ENCODE data around the gene ZNF57. TPM values are rescaled to one million over a fixed set of nuclear protein-coding genes. Genes with fewer than 3 reads are reported as not detected.
A peak's percentile ranks its signal among the peaks of the same experiment; 100 is the strongest.

The ZNF57 gene
- total and polyA plus RNA-seq, 2 experiments from 2014 or later, result 6.4 to 10.8 TPM

GRCh38 chr19:2917275-2918184 is 16.8 kb downstream of the ZNF57 start:
- H3K36me3 Mint-ChIP-seq (ENCODE audit: low read depth), result peaks cover 22% of the 10 kb centered on the region

GRCh38 chr19:2922987-2923386 is 22.3 kb downstream of the ZNF57 start:
- ATAC-seq (peak; percentile 72), DNase-seq (ENCODE audit: low spot score) (peak; percentile 73)
- peaks cover 58% of the 10 kb centered on the region for H3K9me3 Mint-ChIP-seq

More at GRCh38 chr19:2917275-2918184, 16.8 kb downstream of the ZNF57 start:
- Histone ChIP-seq H3K36me3 (ENCODE audit: insufficient read depth) (peaks cover 41% of the 10 kb centered on the region), H4K20me1 (replicated peaks; ENCODE audit: insufficient read depth) (peaks cover 5% of the 10 kb centered on the region), H2AFZ (no peak overlapping the region), H3K27me3 (ENCODE audit: insufficient read depth) (no peaks in the 10 kb centered on the region), H3F3A (replicated peaks; ENCODE audit: low read depth) (no peaks in the 10 kb centered on the region), H3K79me2 (replicated peaks; ENCODE audit: insufficient read depth) (peaks cover 29% of the 10 kb centered on the region), H3K4me1 (ENCODE audit: insufficient read depth) (no peaks in the 10 kb centered on the region; the same call in 1 of the 2 replicates), H3K27ac (ENCODE audit: low read depth) (no peak overlapping the region), H3K4me2 (no peak overlapping the region), H3K4me3 (no peak overlapping the region), H3K9me2 (ENCODE audit: insufficient read depth) (no peaks in the 10 kb centered on the region)
- TF ChIP-seq NANOG (IDR thresholded peaks at IDR 0.05; ENCODE audit: borderline replicate concordance), result no peak
- no peak for TF ChIP-seq POLR2AphosphoS5 (IDR thresholded peaks at IDR 0.05; ENCODE audit: low read depth)
- no peak for TF ChIP-seq CREB1 (CRISPR knock-in tag; IDR thresholded peaks at IDR 0.05; ENCODE audit: low read depth)
- no peak for TF ChIP-seq CTCF (conservative IDR thresholded peaks at IDR 0.05; ENCODE audit: low read depth in 2 of 2)
- no peak for TF ChIP-seq JUNB (IDR thresholded peaks at IDR 0.05; ENCODE audit: unreplicated experiment)
- TF ChIP-seq ZNF331 (CRISPR knock-in tag; IDR thresholded peaks at IDR 0.05; ENCODE audit: low read depth), result no peak
- no peak for TF ChIP-seq EZH2 (IDR thresholded peaks at IDR 0.05; ENCODE audit: low read depth, unreplicated experiment)
- Mint-ChIP-seq H3K4me3 (no peak overlapping the region), H3K9me3 (peaks cover 81% of the 10 kb centered on the region), H3K4me1 (no peaks in the 10 kb centered on the region), H3K27me3 (ENCODE audit: insufficient read depth, low read depth, poor library complexity) (peaks cover 2% of the 10 kb centered on the region), H3K27ac (no peak overlapping the region)
- ATAC-seq (no peak), DNase-seq (ENCODE audit: low spot score) (no peak)

More at GRCh38 chr19:2922987-2923386, 22.3 kb downstream of the ZNF57 start:
- peaks cover 10% of the 10 kb centered on the region for H3K27me3 Mint-ChIP-seq (ENCODE audit: insufficient read depth, low read depth, poor library complexity)
- H3K4me3 Mint-ChIP-seq, result no peak overlapping the region
- H3K27ac Mint-ChIP-seq, result no peak overlapping the region
- no peak overlapping the region for H3K4me2 ChIP-seq
- H2AFZ ChIP-seq, result no peak overlapping the region
- H3K79me2 ChIP-seq (replicated peaks; ENCODE audit: insufficient read depth), result no peaks in the 10 kb centered on the region
- TF ChIP-seq CTCF (conservative IDR thresholded peaks at IDR 0.05; ENCODE audit: low read depth in 2 of 2), result peak in 1 of 2 experiments; percentile 20; a peak in 1 of 4 replicates
- TF ChIP-seq ZNF331 (CRISPR knock-in tag; IDR thresholded peaks at IDR 0.05; ENCODE audit: low read depth), result no peak
- TF ChIP-seq JUNB (IDR thresholded peaks at IDR 0.05; ENCODE audit: unreplicated experiment), result no peak
- TF ChIP-seq STAT1 (IDR thresholded peaks at IDR 0.05; ENCODE audit: unreplicated experiment), result no peak
- TF ChIP-seq ETS1 (IDR thresholded peaks at IDR 0.05), result no peak
- H3K27ac ChIP-seq (ENCODE audit: low read depth), result no peak overlapping the region
- peaks cover 22% of the 10 kb centered on the region; the same call in 2 of the 3 replicates for H3K36me3 Mint-ChIP-seq (ENCODE audit: low read depth)
- H3K4me1 Mint-ChIP-seq, result peaks cover 5% of the 10 kb centered on the region; the same call in 1 of the 3 replicates
- H3K27me3 ChIP-seq (ENCODE audit: insufficient read depth), result no peaks in the 10 kb centered on the region
- no peak overlapping the region for H3K4me3 ChIP-seq
- H3K9me2 ChIP-seq (ENCODE audit: insufficient read depth), result no peaks in the 10 kb centered on the region
- H4K20me1 ChIP-seq (replicated peaks; ENCODE audit: insufficient read depth), result no peaks in the 10 kb centered on the region
- H3K4me1 ChIP-seq (ENCODE audit: insufficient read depth), result peaks cover 8% of the 10 kb centered on the region; the same call in 1 of the 2 replicates
- no peaks in the 10 kb centered on the region for H3F3A ChIP-seq (replicated peaks; ENCODE audit: low read depth)
- H3K36me3 ChIP-seq (ENCODE audit: insufficient read depth), result peaks cover 22% of the 10 kb centered on the region; the same call in 1 of the 2 replicates
